HG03575 (cell line): Measurements from ENCODE around the gene ZNF292.
"Not testable (repeated sequence)": the region's sequence is repeated elsewhere in the genome, so short reads cannot be mapped to it uniquely, and the experiment has no call there.

ENCODE experiments used
- ATAC-seq: cut with Tn5 transposase; IDR thresholded peaks from one replicate; pipeline ENCODE4 v1.9.1; 2021; ENCODE audit not compliant: unreplicated experiment, insufficient number of reproducible peaks, low FRiP score; ENCODE audit errors: extremely low read depth

Gene ZNF292

GRCh38 chr6:87155842-87156815, 764 bp downstream of the ZNF292 start:
- no peak for ATAC-seq

- not testable (repeated sequence) for ATAC-seq
These were observed 2.2 kb downstream of the ZNF292 start for GRCh38 chr6:87157596-87157995.

GRCh38 chr6:87161299-87161698, 5.9 kb downstream of the ZNF292 start:
- no peak for ATAC-seq

GRCh38 chr6:87164004-87164403, 8.6 kb downstream of the ZNF292 start:
- no peak for ATAC-seq

- no peak for ATAC-seq
These were observed 9.1 kb downstream of the ZNF292 start for GRCh38 chr6:87164506-87164905.

GRCh38 chr6:87165185-87165584, 9.8 kb downstream of the ZNF292 start:
- no peak for ATAC-seq

GRCh38 chr6:87171938-87172633, 16.7 kb downstream of the ZNF292 start:
- no peak for ATAC-seq

- ATAC-seq, result no peak
These were observed 18.8 kb downstream of the ZNF292 start for GRCh38 chr6:87174078-87174579.

GRCh38 chr6:87176493-87176892, 21.1 kb downstream of the ZNF292 start:
- ATAC-seq, result no peak

- ATAC-seq, result no peak
These were observed 24.9 kb downstream of the ZNF292 start for GRCh38 chr6:87180105-87180728.

GRCh38 chr6:87181903-87182302, 26.5 kb downstream of the ZNF292 start:
- ATAC-seq, result no peak

- ATAC-seq, result peak; percentile 55
These were observed 27.0 kb downstream of the ZNF292 start for GRCh38 chr6:87182321-87182720.

- ATAC-seq, result no peak
These were observed 27.6 kb downstream of the ZNF292 start for GRCh38 chr6:87182940-87183339.

GRCh38 chr6:87183687-87184086, 28.3 kb downstream of the ZNF292 start:
- no peak for ATAC-seq

GRCh38 chr6:87184762-87185250, 29.4 kb downstream of the ZNF292 start:
- no peak for ATAC-seq

GRCh38 chr6:87196275-87196842, 41.0 kb downstream of the ZNF292 start:
- ATAC-seq, result no peak

- ATAC-seq, result peak; percentile 87
These were observed 42.2 kb downstream of the ZNF292 start for GRCh38 chr6:87197547-87197946.

GRCh38 chr6:87198022-87198810, 42.9 kb downstream of the ZNF292 start:
- not testable (repeated sequence) for ATAC-seq
